Endothelial cell of hepatic sinusoid (primary cell): ENCODE data around the gene NINJ1.

Experiments used
- in situ Hi-C: cut with HindIII; loops from 2 replicates; pipeline ENCODE4 v1.10.0; 2017; ENCODE audit warnings: low sequenced_read_pairs

Gene NINJ1

GRCh38 chr9:93134740-93135444 lies 841 bp upstream of the NINJ1 start:
- in situ Hi-C loops, result no loop called here

GRCh38 chr9:93133681-93134014 lies 403 bp downstream of the NINJ1 start:
- in situ Hi-C loops, result no loop called here

GRCh38 chr9:93132946-93133680 lies 938 bp downstream of the NINJ1 start:
- in situ Hi-C loops, result no loop called here

- in situ Hi-C loops, result no loop called here
These were observed 1.6 kb downstream of the NINJ1 start for GRCh38 chr9:93132287-93132927.

- in situ Hi-C loops, result no loop called here
These were observed 2.3 kb downstream of the NINJ1 start for GRCh38 chr9:93131599-93132286.

GRCh38 chr9:93130861-93131481 lies 3.1 kb downstream of the NINJ1 start:
- in situ Hi-C loops, result no loop called here

- in situ Hi-C loops, result no loop called here
These were observed 4.2 kb downstream of the NINJ1 start for GRCh38 chr9:93129691-93130500.

- in situ Hi-C loops, result no loop called here
These were observed 4.8 kb downstream of the NINJ1 start for GRCh38 chr9:93129286-93129685.

- in situ Hi-C loops, result no loop called here
These were observed 5.3 kb downstream of the NINJ1 start for GRCh38 chr9:93128715-93129224.

- in situ Hi-C loops, result no loop called here
These were observed 5.9 kb downstream of the NINJ1 start for GRCh38 chr9:93128011-93128714.

GRCh38 chr9:93127395-93127911 lies 6.6 kb downstream of the NINJ1 start:
- in situ Hi-C loops, result no loop called here

GRCh38 chr9:93126825-93127368 lies 7.2 kb downstream of the NINJ1 start:
- in situ Hi-C loops, result no loop called here

- in situ Hi-C loops, result no loop called here
These were observed 7.8 kb downstream of the NINJ1 start for GRCh38 chr9:93126151-93126781.

GRCh38 chr9:93125331-93125894 lies 8.6 kb downstream of the NINJ1 start:
- in situ Hi-C loops, result no loop called here

- in situ Hi-C loops, result no loop called here
These were observed 9.3 kb downstream of the NINJ1 start for GRCh38 chr9:93124793-93125192.

- in situ Hi-C loops, result no loop called here
These were observed 10.3 kb downstream of the NINJ1 start for GRCh38 chr9:93123561-93124283.

- in situ Hi-C loops, result no loop called here
These were observed 11.3 kb downstream of the NINJ1 start for GRCh38 chr9:93122721-93123221.
